ENCODE data around the gene FBN2.

Gene FBN2

DNA sequence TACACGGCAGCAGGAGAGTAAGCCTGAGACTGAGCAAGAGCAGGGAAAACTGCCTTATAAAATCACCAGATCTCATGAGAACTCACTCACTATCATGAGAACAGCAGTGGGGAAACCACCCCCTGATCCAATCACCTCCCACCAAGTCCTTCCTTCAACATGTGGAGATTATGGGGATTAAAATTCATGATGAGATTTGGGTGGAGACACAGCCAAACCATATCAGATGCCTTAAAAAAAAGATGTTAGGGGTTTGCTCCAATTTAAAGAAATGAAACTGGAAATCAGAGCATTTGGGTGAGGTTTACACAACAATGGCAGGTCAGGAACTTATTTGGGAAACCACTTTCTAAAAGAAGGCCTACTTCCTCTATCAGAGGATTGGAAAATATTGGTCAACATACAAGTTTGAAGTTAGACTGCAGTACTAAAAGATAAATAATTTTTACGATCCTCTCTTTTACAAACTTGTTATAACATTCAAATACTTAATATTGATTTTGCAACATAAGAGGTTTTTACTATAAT is 105.1 kb downstream of the FBN2 start:
- Histone ChIP-seq H3K9me3 (ENCODE audit: severe bottlenecking) (no peaks in the 10 kb centered on the region), H3K27me3 (ENCODE audit: insufficient read depth, poor library complexity, severe bottlenecking) (no peaks in the 10 kb centered on the region), H3K36me3 (ENCODE audit: low read depth) (peaks cover 36% of the 10 kb centered on the region), H3K27ac (ENCODE audit: poor library complexity, severe bottlenecking) (no peak overlapping the region), H3K4me1 (ENCODE audit: insufficient read depth, poor library complexity, severe bottlenecking) (peaks cover 13% of the 10 kb centered on the region), H3K4me3 (ENCODE audit: severe bottlenecking) (no peak overlapping the region)
- DNase-seq (ENCODE audit: low spot score) (no peak), ATAC-seq (ENCODE audit: low read depth) (no peak)
- TF ChIP-seq, protein P1, sequence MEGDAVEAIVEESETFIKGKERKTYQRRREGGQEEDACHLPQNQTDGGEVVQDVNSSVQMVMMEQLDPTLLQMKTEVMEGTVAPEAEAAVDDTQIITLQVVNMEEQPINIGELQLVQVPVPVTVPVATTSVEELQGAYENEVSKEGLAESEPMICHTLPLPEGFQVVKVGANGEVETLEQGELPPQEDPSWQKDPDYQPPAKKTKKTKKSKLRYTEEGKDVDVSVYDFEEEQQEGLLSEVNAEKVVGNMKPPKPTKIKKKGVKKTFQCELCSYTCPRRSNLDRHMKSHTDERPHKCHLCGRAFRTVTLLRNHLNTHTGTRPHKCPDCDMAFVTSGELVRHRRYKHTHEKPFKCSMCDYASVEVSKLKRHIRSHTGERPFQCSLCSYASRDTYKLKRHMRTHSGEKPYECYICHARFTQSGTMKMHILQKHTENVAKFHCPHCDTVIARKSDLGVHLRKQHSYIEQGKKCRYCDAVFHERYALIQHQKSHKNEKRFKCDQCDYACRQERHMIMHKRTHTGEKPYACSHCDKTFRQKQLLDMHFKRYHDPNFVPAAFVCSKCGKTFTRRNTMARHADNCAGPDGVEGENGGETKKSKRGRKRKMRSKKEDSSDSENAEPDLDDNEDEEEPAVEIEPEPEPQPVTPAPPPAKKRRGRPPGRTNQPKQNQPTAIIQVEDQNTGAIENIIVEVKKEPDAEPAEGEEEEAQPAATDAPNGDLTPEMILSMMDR (IDR thresholded peaks at IDR 0.05; ENCODE audit: poor library complexity, severe bottlenecking): no peak

DNA sequence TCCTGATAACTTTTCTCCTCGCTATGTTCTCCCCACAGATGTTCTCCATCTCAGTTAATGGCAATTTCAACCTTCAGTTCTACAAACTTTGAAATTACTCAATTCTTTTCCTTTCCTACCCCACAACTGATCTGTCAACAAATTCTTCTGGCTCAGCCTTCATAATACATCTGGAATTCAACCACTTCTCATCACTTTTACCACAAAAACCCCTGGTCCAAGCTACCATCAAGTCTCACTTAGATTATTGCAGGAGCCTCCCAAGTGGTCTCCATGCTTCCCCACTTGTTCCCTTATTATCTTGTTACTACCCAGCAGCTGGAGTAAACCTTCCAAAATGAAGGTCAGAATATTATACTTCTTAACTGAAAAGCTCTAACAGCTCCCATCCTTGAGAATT is 110.1 kb downstream of the FBN2 start:
- no peak for DNase-seq (ENCODE audit: low spot score)
- Histone ChIP-seq H3K4me1 (ENCODE audit: insufficient read depth, poor library complexity, severe bottlenecking) (no peaks in the 10 kb centered on the region), H3K27me3 (ENCODE audit: insufficient read depth, poor library complexity, severe bottlenecking) (no peaks in the 10 kb centered on the region), H3K27ac (ENCODE audit: poor library complexity, severe bottlenecking) (no peak overlapping the region), H3K4me3 (ENCODE audit: severe bottlenecking) (no peak overlapping the region), H3K9me3 (ENCODE audit: severe bottlenecking) (no peaks in the 10 kb centered on the region), H3K36me3 (ENCODE audit: low read depth) (peaks cover 35% of the 10 kb centered on the region)
- no peak for ATAC-seq (ENCODE audit: low read depth)
- TF ChIP-seq, protein P1 (IDR thresholded peaks at IDR 0.05; ENCODE audit: poor library complexity, severe bottlenecking): no peak

DNA sequence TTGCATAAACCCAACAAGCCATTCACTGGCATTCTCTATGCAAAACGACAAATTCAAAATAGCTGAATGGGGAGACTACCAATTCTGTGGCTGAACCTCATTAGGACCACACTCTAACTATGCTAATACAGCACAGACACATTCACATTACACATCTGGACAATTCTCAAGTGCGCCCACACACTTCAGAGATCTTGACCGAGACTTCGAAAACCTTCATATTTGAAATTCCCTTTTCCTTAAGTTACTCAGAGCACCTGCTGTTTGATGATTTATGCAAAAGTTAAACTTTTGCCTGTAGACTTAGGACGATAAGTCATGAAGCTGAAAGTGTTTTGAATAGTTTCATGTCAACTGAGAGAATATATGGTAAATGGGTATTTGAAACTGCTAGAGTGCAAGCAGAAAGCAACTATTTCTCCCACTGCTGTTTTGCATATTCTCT is 111.9 kb downstream of the FBN2 start:
- Histone ChIP-seq H3K4me1 (ENCODE audit: insufficient read depth, poor library complexity, severe bottlenecking) (no peaks in the 10 kb centered on the region), H3K27ac (ENCODE audit: poor library complexity, severe bottlenecking) (no peak overlapping the region), H3K36me3 (ENCODE audit: low read depth) (peaks cover 35% of the 10 kb centered on the region), H3K9me3 (ENCODE audit: severe bottlenecking) (no peaks in the 10 kb centered on the region), H3K27me3 (ENCODE audit: insufficient read depth, poor library complexity, severe bottlenecking) (no peaks in the 10 kb centered on the region), H3K4me3 (ENCODE audit: severe bottlenecking) (no peak overlapping the region)
- TF ChIP-seq, protein P1 (IDR thresholded peaks at IDR 0.05; ENCODE audit: poor library complexity, severe bottlenecking): no peak
- DNase-seq (ENCODE audit: low spot score): no peak
- no peak for ATAC-seq (ENCODE audit: low read depth)

DNA sequence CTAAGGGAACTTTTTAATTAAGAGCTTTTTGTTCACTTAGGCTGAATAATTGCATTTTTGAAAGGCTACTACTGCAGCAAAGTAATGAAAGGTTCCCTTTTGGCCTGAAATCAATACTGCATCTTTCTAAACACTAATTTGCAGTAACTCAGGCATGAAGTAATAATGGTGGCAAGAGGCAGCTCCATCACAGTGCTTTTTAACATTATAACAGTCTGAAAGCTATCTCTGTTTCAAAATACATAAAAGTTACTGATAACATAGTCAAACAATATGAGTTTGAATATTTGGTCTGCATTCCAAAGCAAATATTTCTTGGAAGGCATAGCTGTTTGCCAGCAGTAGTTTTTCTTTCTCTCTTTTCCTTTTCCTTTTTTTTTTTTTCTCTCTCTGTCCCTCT is 113.4 kb downstream of the FBN2 start:
- no peaks in the 10 kb centered on the region for H3K9me3 ChIP-seq (ENCODE audit: severe bottlenecking)
- H3K4me1 ChIP-seq (ENCODE audit: insufficient read depth, poor library complexity, severe bottlenecking): no peaks in the 10 kb centered on the region
- no peak overlapping the region for H3K27ac ChIP-seq (ENCODE audit: poor library complexity, severe bottlenecking)
- DNase-seq (ENCODE audit: low spot score): no peak
- peaks cover 35% of the 10 kb centered on the region for H3K36me3 ChIP-seq (ENCODE audit: low read depth)
- TF ChIP-seq, protein P1 (IDR thresholded peaks at IDR 0.05; ENCODE audit: poor library complexity, severe bottlenecking): no peak
- H3K4me3 ChIP-seq (ENCODE audit: severe bottlenecking): no peak overlapping the region
- no peaks in the 10 kb centered on the region for H3K27me3 ChIP-seq (ENCODE audit: insufficient read depth, poor library complexity, severe bottlenecking)
- no peak for ATAC-seq (ENCODE audit: low read depth)

DNA sequence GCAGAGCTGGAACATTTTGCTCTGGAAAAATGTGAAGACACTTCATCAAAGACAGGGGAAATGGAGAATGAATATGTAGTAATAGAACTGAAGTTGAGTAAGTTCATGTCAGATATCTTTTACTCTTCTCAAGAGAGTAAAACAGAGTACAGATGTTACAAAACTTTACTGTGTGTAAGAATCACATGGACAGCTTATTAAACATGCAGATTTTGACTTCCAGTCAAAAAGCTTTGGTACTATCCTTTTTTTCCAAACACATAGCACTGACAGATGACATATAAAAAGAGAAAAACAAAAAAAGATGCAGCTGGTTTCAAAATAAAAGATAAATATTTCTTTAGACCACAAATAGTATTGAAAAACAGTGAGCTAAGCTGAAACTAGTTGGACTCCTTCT is 115.4 kb downstream of the FBN2 start:
- Histone ChIP-seq H3K27ac (ENCODE audit: poor library complexity, severe bottlenecking) (no peak overlapping the region), H3K4me1 (ENCODE audit: insufficient read depth, poor library complexity, severe bottlenecking) (no peaks in the 10 kb centered on the region), H3K9me3 (ENCODE audit: severe bottlenecking) (no peaks in the 10 kb centered on the region), H3K27me3 (ENCODE audit: insufficient read depth, poor library complexity, severe bottlenecking) (no peaks in the 10 kb centered on the region), H3K4me3 (ENCODE audit: severe bottlenecking) (no peak overlapping the region), H3K36me3 (ENCODE audit: low read depth) (peaks cover 30% of the 10 kb centered on the region)
- DNase-seq (ENCODE audit: low spot score) (no peak), ATAC-seq (ENCODE audit: low read depth) (no peak)
- TF ChIP-seq, protein P1 (IDR thresholded peaks at IDR 0.05; ENCODE audit: poor library complexity, severe bottlenecking): no peak
